HG03064 (cell line): ENCODE data around the gene VDAC1.
"Not testable (repeated sequence)": the region's sequence is repeated elsewhere in the genome, so short reads cannot be mapped to it uniquely, and the experiment has no call there.

Experiments
- ATAC-seq: cut with Tn5 transposase; IDR thresholded peaks from one replicate; pipeline ENCODE4 v1.9.1; 2021; ENCODE audit warnings: low read depth; ENCODE audit not compliant: unreplicated experiment

VDAC1 gene

DNA sequence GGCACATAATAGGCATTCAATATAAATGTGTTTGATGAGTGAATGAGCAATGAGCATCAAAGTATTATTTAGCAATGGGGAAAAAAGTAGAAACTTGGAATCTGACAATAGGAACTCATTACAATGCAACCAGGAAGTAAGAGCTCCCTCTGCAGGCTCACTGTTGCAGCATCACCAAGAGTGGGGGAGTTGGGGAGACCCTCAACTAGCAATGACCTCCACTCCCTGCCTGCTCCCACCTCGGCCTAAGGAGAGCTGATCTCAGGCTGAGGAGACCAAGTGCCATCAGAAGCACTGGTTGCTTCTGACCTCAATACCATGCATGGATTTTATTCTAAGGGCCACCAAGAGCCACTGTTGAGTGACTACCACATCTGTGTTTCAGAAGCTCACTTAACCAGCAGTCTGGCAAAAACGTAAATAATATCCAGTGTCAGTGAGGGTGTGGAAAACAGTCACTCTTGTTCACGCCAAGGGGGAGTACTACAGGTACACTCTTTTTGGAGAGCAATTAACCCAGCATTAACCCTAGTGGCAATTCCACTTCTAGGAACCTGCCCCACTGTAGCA, 8.0 kb downstream of the VDAC1 start:
- no peak for ATAC-seq

DNA sequence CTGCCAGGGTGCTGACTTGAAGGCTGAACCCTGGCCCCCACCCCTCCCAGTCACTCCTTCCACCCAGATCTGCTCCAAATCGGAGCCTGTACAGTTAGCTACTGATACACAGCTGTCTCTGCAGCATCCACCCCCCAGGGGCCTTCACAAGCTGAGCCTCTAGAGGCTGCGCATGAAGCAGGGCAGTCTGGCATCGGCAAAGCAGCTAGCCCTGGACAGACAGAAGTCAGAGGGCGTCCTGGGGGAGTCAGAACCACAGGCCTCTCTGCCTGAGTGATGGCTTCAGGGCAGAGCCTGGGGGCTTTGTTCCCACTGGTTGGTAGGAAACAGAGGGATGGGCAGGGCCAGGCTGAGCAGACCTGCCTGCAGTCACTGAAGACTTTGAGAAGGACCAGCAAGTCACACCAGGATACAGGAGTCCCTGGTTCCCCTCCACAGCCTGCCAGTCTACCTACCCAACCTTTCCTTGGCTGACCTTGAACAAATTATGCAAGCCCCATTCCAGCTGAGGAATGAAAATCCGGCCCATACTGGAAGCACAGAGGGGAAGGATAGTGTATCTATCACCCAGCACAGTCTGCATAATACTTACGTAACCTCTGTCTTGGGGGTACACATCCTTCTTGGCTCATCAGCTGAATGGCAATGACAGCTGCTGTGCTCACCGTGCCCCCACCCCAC, 8.8 kb downstream of the VDAC1 start:
- ATAC-seq, result no peak

DNA sequence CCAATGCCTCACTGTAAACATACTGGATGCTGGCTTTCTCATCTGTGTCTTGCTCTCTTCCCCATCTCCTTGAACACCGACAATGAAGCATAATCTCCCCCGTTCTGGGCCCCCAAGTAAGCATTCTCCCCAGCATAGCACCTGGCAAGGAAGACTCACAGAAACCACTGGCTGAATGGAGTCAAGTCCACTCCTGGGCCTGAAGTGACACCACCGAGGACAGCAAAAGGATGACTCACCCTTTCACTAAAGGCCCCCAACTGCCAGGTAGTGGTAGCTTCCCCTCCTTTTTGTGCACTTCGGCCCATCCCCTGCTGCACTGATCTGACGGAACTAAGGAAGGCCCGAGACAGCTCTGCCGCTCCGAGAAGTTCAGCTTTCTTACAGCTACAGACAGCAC, 9.4 kb downstream of the VDAC1 start:
- no peak for ATAC-seq

DNA sequence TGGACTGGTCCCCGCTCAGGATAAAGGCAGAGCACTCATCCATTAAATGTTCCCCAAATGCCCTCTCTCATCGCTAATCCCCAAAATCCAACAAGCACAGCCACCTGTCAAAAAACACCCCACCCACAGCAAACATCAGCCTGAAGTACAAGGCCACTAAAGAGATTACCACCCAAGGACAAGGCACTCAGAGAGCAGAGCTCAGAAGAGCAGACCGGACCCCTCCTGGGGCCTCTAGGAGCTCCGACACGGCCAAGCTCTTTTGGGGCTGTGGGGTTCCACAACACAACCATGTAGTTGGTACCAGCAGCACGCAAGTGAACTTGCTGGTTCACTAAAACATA, 9.8 kb downstream of the VDAC1 start:
- ATAC-seq, result no peak

DNA sequence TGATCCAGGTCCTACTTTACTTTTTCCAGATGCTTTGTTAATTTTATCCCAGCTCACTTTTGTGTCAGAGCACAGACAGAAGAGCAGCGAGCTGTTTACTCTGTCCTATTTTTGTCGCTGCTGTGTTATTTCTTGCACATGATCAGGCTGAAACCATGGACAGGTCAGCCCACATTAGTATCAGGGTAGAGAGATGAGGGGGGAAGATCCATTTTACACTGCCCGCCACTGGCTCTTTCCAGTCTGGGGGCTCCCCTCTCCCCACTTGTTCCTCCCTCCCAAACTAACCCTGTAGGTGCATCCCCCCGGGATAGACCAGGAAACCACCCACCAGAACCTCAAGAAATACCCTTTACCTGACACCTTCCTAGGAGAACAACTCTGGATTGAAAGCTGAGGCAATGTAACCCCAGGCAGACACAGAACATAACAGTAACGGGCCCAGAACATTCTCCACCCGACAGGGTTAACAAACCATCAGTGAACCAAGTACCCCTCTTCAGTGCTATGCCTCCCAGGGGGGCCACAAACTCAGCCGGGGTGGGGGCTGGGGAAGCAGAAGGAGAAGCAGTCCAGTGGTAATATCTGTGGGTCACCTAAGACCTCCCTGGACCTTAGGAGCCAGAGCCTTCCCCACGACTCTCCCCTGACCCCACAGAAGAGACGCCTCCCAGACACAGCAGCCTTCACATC, 10.3 kb downstream of the VDAC1 start:
- ATAC-seq, result no peak

DNA sequence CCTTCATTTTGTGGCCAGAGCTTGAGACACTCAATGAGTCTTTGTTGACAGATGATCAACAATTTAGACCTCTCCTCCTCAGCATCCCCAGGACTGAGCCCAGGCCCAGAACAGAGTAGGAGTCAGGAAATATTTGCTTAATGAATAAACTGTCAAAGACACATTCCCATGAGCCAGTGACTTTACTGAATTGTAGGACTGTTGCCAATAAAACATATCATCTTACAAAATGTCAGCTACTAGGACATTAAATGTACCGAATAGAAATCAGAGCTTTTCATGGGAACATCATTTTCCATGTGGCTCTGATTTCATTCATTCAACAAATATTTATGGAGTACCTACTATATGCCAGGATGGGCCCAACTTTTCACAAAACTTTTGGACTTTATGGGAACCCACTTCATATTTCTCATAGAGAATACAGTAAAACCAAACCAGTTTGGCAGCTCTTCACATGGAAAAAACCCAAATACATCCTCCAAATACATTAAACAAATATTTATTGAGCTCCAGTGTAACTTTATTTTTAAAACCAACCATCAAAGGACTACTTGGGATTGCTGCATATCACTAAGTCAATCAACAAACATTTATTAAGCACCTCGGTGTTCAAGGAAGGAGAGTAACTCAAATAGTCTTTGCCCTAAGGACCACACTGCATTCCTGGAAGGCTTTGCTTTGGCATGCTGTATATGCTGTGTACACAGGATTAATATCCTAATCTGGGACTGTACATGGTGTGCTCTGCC, 11.4 kb downstream of the VDAC1 start:
- no peak for ATAC-seq

DNA sequence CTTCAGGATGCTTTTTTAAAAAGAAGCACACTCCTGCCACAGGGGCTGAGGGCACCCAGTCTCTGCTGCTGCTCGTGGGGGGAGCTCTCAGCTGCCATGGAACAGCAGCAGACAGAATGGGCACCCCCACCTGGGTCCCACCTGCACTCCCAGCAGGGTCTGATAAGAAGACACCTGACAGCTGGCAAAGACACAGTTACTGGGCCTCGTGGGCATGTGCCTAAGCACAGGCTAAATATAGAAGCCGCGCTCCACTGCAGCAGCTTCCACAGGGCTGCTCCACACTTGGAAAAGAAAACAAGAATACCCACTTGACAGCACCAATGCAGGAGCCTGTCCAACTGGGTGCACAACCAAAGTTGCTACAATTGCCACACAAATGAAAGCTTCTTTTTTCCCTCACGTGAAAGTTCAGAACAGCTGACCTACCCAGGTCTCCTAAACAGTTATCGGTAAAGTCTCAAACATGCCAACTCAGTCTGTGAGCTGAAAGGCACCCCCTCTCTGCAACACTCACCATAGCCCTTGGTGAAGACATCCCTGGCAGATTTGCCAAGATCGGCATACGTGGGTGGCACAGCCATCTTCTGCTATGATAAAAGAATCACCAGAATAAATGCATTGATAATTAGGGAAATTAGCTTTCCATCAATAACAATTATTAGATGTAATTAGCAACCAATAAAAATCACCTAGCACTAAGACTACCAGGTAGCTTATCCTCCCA, 12.2 kb downstream of the VDAC1 start:
- ATAC-seq, result no peak

DNA sequence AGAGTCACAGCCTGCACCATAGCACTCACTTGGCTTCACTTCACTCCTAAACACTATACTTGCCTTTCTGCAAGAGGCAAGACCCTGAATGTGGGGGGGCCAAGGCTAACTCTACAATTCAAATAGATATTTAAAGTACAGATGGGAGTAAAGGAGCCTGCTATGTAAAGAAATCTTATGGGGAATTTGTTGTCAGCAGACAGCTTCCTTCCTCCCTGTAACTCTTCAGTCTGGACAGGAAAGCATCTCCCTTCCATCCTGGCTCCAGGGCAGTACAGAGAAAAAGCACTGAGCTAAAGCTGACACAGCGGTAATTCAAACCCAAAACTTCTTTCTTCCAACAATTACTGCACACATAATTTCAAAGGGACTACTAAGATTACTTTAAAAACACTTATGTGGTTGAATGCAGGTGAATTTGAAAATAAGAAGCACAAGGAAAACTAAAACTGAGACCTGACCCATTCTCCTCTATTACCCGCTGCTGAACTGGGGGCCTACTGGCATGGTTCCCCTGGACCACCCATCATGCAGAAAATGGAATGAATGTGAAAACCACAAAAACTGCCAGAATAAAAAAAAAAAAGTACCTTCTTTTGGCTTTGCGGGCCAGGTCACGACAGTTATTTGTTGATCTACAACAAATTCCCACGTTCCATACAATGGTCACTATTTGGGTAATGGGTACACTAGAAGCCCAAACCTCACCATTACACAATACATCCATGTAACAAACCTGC, 13.4 kb downstream of the VDAC1 start:
- no peak for ATAC-seq

DNA sequence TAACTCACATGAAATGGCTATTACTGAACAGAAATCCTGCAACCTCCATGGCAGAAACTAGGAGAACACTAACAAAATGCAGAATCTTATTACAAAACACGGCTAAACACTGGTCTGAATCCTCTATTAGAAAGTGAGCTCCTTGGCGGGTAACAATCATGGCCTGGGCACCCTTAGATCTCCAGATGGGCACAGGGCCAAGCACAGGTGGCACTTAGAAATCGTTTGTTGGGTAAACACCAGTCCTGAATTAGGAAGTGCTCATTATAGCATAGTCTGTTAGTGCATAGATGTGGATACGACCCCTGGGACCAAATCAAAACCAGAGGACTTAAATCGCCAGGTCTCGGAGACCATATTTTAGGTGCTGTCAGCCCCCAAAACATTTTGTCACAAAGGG, 14.4 kb downstream of the VDAC1 start:
- ATAC-seq, result no peak

DNA sequence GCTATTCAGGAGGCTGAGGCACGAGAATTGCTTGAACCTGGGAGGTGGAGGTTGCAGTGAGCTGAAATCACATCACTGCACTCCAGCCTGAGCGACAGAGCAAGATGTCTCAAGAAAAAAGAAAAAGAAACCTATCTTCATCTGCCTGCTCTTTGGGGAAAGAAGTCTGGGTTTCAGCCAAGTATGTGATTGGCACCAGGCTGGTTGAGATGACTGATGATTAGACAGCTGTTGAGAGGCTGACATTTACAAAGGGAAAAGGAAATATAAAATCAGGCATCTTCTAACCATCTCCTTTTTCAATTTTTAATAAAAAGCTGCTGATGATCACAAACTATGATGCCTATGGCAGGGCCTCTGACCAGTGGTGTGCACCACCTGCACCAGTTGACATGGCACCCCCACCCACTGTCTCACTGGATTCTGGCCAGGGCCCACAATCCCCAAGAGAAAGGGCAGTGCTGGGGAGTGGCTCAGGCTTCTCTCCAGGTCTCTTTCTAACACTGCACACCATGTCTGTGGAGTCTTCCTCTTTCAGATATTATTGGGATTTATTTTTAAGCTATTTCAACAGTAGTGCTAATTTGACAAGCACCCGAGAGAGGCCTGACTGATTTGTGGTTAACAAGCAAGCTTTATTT, 19.1 kb downstream of the VDAC1 start:
- no peak for ATAC-seq

DNA sequence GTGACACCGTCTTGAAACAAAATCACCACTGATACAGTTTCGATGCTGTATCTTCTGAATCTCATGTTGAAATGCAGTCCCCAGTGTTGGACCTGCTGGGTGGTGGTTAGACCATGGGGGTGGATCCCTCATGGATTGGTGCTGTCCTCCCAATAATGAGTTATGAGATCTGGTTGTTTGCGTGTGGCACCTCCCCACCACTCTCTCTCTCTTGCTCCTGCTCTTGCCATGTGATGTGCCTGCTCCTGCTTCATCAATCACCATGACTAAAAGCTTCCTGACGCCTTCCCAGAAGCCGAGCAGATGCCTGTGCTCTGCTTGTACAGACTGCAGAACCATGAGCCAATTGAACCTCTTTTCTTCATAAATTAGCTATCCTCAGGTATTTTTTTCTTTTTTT, 21.1 kb downstream of the VDAC1 start:
- no peak for ATAC-seq

DNA sequence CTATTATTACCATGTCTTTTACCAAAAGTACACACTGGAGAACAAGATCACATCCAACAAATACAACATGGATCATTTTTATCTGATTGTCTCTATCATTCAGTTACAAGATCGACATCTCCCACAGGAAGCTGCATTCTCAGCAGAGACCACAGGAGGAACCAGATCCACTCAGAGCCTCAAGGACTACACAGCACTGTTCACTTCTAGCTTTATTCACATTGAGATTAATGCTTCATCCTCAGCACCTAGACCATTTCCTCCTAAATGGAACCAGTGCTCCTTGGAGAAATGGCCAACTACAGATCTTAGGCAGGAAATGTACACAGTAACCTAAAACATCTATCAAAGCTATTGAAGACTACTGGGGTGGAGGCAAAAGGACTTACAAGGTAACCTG, 23.1 kb downstream of the VDAC1 start:
- no peak for ATAC-seq

DNA sequence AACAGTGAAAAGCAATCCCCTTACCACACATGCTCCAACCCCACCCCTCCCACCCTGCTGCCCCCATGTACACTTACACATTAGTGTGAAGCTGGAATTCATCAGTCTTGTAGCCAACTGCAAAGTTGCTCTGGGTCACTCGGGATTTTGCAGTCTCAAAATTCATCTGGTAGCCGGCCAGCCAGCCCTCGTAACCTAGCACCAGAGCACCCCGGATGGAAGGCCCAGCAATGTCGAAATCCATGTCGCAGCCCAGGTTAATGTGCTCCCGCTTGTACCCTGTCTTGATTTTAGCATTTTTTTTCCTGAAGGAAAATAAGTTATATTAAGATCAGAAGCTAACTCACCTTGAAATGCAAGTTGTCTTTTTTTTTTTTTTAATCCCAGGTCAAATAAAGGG, 24.1 kb downstream of the VDAC1 start:
- ATAC-seq, result no peak

DNA sequence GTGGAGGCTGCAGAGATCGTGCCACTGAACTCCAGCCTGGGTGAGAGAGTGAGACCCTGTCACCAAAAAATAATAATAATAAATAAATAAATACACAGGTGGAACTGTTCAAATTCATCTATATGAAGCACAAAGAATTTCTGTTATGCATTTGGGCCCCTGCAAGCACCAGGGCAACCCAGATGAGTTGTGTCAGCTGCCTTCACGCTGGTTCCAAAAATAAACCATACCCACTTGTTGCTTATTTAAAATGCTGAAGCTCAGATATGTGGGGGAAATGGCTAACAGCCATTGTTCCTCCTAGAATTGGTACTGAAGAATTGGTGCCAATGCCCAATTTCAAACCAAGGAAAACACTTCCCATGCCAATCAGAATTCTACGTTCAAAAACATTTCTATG, 25.8 kb downstream of the VDAC1 start:
- no peak for ATAC-seq

DNA sequence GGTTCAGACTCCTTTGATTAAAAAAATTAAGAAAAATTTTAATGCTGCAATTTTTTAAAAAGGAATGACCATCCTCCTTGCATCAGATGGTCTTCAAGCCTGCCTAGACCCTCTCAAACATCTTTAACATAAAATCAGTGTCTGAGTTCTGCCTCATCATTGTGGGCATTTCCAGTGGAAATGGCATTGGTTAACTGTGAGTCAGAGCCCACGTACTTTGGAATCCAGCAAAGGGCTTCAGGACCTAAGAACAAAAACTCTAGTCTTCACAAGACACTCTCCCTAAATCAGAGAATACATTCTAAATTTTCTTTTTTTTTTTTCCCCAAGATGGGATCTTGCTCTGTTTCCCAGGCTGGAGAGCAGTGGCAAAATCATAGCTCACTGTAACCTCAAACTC, 26.9 kb downstream of the VDAC1 start:
- no peak for ATAC-seq

DNA sequence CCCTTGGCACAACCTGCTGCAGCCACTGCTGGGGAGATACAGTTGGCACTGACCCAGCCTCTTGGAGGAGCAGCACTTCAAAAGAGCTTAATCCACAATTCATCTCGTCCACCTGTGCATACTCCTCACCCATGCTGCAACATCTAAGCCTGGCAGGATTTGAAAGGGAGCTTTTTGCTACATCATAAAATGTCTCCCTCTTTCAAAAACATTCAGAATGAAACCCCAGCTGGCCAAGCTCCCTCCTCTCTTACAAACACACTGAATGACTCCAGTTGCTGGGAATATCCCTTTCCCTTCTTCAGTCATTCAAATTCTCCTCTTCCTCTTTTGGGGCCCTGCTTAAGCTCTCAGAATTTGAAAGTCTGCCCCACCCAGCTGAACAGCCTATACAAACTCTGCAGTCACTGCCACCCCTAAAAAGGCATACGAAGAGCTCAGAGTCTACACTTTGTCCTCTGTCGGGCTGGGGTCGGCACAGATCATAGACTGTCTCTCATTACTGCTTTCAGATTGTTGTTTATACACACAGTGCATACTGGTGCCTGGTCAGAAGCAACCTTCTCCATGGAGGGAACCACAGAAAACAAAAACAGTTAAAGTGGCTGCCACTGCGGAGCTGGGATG, 27.5 kb downstream of the VDAC1 start:
- ATAC-seq, result no peak

DNA sequence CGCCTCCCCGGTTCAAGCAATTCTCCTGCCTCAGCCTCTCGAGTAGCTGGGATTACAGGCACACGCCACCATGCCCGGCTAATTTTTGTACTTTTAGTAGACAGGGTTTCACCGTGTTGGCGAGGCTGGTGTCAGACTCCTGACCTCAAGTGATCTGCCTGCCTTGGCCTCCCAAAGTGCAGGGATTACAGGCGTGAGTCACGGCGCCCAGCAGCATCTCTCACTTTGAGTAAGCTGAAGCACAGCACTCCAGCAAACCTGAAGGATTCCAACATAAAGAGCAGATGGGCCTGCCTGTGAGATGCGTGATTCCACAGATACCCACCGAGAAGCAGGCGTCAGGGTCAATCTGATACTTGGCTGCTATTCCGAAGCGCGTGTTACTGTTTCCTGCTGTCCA, 29.2 kb downstream of the VDAC1 start:
- ATAC-seq, result not testable (repeated sequence)

DNA sequence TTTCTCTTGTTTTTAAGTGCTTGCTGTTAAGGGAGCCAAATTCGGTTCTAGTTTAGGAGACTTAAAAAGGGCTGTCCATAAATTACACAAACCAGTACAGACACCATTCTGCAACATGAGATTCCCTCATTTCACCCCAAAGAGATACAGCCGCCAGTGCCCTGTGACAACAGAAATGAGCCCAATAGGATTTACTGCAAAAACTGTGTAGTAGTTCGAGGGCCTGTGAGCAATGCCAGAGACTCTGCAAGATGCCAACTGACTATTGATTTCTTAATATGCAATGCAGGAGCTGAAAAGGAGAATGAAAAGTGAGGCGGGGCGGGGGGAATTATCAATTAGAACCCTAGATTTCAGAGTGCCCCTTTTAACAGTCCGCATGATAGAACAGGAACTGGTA, 30.6 kb downstream of the VDAC1 start:
- ATAC-seq, result no peak

DNA sequence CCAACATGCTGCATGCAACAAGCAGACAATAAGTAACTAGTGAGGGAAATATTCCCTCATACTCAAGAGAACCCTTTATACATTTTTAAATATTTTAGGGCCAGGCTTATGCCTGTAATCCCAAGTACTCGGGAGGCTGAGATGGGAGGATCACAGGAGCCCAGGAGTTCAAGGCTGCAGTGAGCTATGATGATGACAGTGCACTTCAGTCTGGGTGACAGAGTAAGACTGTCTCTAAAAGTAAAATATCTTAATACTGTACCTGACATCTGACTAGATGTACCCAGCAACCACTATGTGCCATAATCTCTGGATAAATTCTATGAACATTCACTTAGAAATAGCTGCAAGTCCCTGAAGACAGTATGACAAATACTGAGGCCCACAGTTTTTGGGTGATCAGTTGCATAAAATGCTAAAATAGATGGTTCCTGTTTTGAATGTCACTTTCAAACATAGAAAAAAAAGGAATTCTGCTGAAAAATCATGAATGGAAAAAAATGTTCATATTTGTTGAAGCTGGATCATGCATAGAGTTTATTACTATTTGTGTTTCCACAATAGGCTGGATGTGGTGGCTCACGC, 34.4 kb downstream of the VDAC1 start:
- ATAC-seq, result no peak
